GM12878 (cell line): ENCODE data around the gene LYSMD1. TPM values are rescaled to one million over a fixed set of nuclear protein-coding genes. Genes with fewer than 3 reads are reported as not detected.
A peak's percentile ranks its signal among the peaks of the same experiment; 100 is the strongest.

Experiments
- ATAC-seq: fragments of 200-7000 bp; cut with Tn5 transposase; 3 replicates; pipeline ENCODE4 v1.9.1; 2020; ENCODE audit warnings: mild to moderate bottlenecking, moderate library complexity
- BruUV-seq: library from RNA; stranded (reverse); fragments of 400-500 nt; replicated peaks from 2 replicates; lab custom pipeline; 2021; lab: Mats Ljungman, UMichigan
- CTCF ChIA-PET: fragments of 300-600 bp; sonication (Branson Sonifier 250); formaldehyde crosslinking; extraction: SDS; loops from one replicate; lab custom pipeline; 2021; ENCODE audit warnings: inconsistent platforms; lab: Yijun Ruan, JAX
- POLR2A ChIA-PET: fragments of 350-600 bp; formaldehyde crosslinking; extraction: SDS; loops from one replicate; lab custom pipeline; 2021; ENCODE audit warnings: inconsistent platforms; lab: Charles Lee
- RAD21 ChIA-PET: fragments of 300-600 bp; sonication (Branson Sonifier 250); formaldehyde crosslinking; loops from one replicate; lab custom pipeline; 2023; ENCODE audit warnings: antibody characterized with exemption; ENCODE audit not compliant: unreplicated experiment; lab: Charles Lee
- SMC1A ChIA-PET: fragments of 300-600 bp; sonication (Branson Sonifier 250); formaldehyde crosslinking; loops from one replicate; lab custom pipeline; 2023; ENCODE audit not compliant: unreplicated experiment, uncharacterized antibody; lab: Charles Lee
- DNase-seq: peaks from one replicate; pipeline ENCODE4 v3.0.0-alpha.2; 2011; ENCODE audit warnings: low read depth, low spot score
- FAIRE-seq: peaks from 3 replicates; lab custom pipeline; 2011; peaks lifted over from hg19 to GRCh38; lab: Jason Lieb, UNC
- H2AFZ ChIP-seq: 2 replicates; pipeline ENCODE4 v1.6.0; 2011; ENCODE audit warnings: low read depth, low read length, control low read depth; ENCODE audit not compliant: control insufficient read depth
- H3K27ac ChIP-seq: 2 replicates; pipeline ENCODE4 v1.5.1; 2011; ENCODE audit warnings: control low read depth; ENCODE audit not compliant: control insufficient read depth, insufficient read depth
- H3K27me3 ChIP-seq, 2 experiments: replicated peaks in 1 of 2; 2 replicates each; pipeline versions ENCODE4 v1.6.0 to v1.6.1; 2011; ENCODE audit warnings: low read length in 1 of 2; ENCODE audit not compliant: control insufficient read depth in 2 of 2, insufficient read depth in 2 of 2
- H3K36me3 ChIP-seq, 2 experiments: 2 replicates each; pipeline ENCODE4 v1.5.1; 2011; ENCODE audit warnings: low read length in 1 of 2; ENCODE audit not compliant: control insufficient read depth in 2 of 2, insufficient read depth in 2 of 2
- H3K4me1 ChIP-seq: 2 replicates; pipeline ENCODE4 v1.6.1; 2011; ENCODE audit warnings: mild to moderate bottlenecking, low read length, moderate library complexity, mixed read lengths; ENCODE audit not compliant: control insufficient read depth, insufficient read depth
- H3K4me2 ChIP-seq: 2 replicates; pipeline ENCODE4 v1.6.0; 2011; ENCODE audit warnings: control low read depth; ENCODE audit not compliant: control insufficient read depth, insufficient read depth
- H3K4me3 ChIP-seq: fragments of 200-600 bp; sonication (generic); 2 replicates; pipeline ENCODE4 v1.5.1; 2016
- H3K79me2 ChIP-seq: 2 replicates; pipeline ENCODE4 v1.6.0; 2011; ENCODE audit warnings: low read length; ENCODE audit not compliant: control insufficient read depth, insufficient read depth
- H3K9ac ChIP-seq: 2 replicates; pipeline ENCODE4 v1.8.0; 2011; ENCODE audit warnings: low read length, control low read depth, mixed read lengths; ENCODE audit not compliant: control insufficient read depth, insufficient read depth
- H3K9me3 ChIP-seq: replicated peaks from 3 replicates; pipeline ENCODE4 v1.5.1; 2011; ENCODE audit warnings: mild to moderate bottlenecking, low read length; ENCODE audit not compliant: control insufficient read depth, insufficient read depth
- H4K20me1 ChIP-seq: 2 replicates; pipeline ENCODE4 v1.6.0; 2011; ENCODE audit not compliant: control insufficient read depth, insufficient read depth
- BACH1 ChIP-seq: fragments of 450-650 bp; IDR thresholded peaks from 2 replicates; pipeline ENCODE4 v1.6.1; 2017; ENCODE audit warnings: mild to moderate bottlenecking, borderline replicate concordance
- BHLHE40 ChIP-seq, 2 experiments: fragments of 450-650 bp in 1 of 2; IDR thresholded peaks; 2 replicates each; pipeline ENCODE4 v1.6.1; 2011 to 2017; ENCODE audit warnings: low read depth in 2 of 2, borderline replicate concordance in 1 of 2, improper control_type of control experiment in 1 of 2, low read length in 1 of 2, mild to moderate bottlenecking in 1 of 2
- CBX5 ChIP-seq: sonication (generic); IDR thresholded peaks from 2 replicates; pipeline ENCODE4 v1.6.1; 2016; ENCODE audit warnings: low read depth, moderate library complexity, mild to moderate bottlenecking, inconsistent platforms
- CREB1 ChIP-seq: IDR thresholded peaks from 2 replicates; pipeline ENCODE4 v1.6.1; 2012; ENCODE audit warnings: low read depth, mild to moderate bottlenecking, inconsistent platforms
- EGR1 ChIP-seq, 2 experiments: IDR thresholded peaks; 1 replicate in 1 of 2; 2 replicates in 1 of 2; pipeline ENCODE4 v1.6.1; 2011 to 2012; ENCODE audit warnings: low read depth in 2 of 2, low read length in 2 of 2, borderline replicate concordance in 1 of 2, mild to moderate bottlenecking in 1 of 2, moderate library complexity in 1 of 2
- EP300 ChIP-seq, 2 experiments: fragments of 150-350 bp in 1 of 2; IDR thresholded peaks; 2 replicates each; pipeline ENCODE4 v1.6.1; 2011 to 2012; ENCODE audit warnings: low read depth in 2 of 2, low read length in 2 of 2, borderline replicate concordance in 1 of 2, improper control_type of control experiment in 1 of 2, inconsistent platforms in 1 of 2; ENCODE audit not compliant: control insufficient read depth in 1 of 2
- NFYB ChIP-seq: IDR thresholded peaks from 2 replicates; pipeline ENCODE4 v1.6.1; 2011; ENCODE audit warnings: low read depth, mild to moderate bottlenecking, low read length, improper control_type of control experiment, moderate library complexity; ENCODE audit not compliant: insufficient read depth
- NR2C2 ChIP-seq: IDR thresholded peaks from 2 replicates; pipeline ENCODE4 v1.6.1; 2011; ENCODE audit warnings: borderline replicate concordance, low read depth; ENCODE audit not compliant: control insufficient read depth, insufficient read length
- NRF1 ChIP-seq: conservative IDR thresholded peaks from 2 replicates; pipeline ENCODE4 v1.6.1; 2011; ENCODE audit warnings: mild to moderate bottlenecking, low read depth, low read length, improper control_type of control experiment
- PAX8 ChIP-seq: fragments of 450-650 bp; IDR thresholded peaks from 2 replicates; pipeline ENCODE4 v1.6.1; 2017; ENCODE audit warnings: mild to moderate bottlenecking, moderate library complexity
- POU2F2 ChIP-seq: IDR thresholded peaks from 3 replicates; pipeline ENCODE4 v1.6.1; 2011; ENCODE audit warnings: low read depth, mild to moderate bottlenecking, low read length, borderline replicate concordance
- RAD51 ChIP-seq: fragments of 450-650 bp; IDR thresholded peaks from 2 replicates; pipeline ENCODE4 v1.6.1; 2016; ENCODE audit warnings: moderate library complexity, mild to moderate bottlenecking, inconsistent platforms
- SMAD5 ChIP-seq: IDR thresholded peaks from 2 replicates; pipeline ENCODE4 v1.6.1; 2016; ENCODE audit warnings: antibody characterized with exemption, low read depth
- SMARCA5 ChIP-seq: fragments of 450-650 bp; IDR thresholded peaks from 2 replicates; pipeline ENCODE4 v1.6.1; 2017; ENCODE audit warnings: mild to moderate bottlenecking
- SRF ChIP-seq, 2 experiments: IDR thresholded peaks; 2 replicates each; pipeline ENCODE4 v1.6.1; 2011; ENCODE audit warnings: low read depth in 2 of 2, low read length in 2 of 2, mild to moderate bottlenecking in 1 of 2, moderate library complexity in 1 of 2
- STAT1 ChIP-seq: fragments of 450-650 bp; conservative IDR thresholded peaks from 2 replicates; pipeline ENCODE4 v1.6.1; 2014; ENCODE audit warnings: antibody characterized with exemption, mild to moderate bottlenecking
- TAF1 ChIP-seq: IDR thresholded peaks from 2 replicates; pipeline ENCODE4 v1.6.1; 2011; ENCODE audit warnings: mild to moderate bottlenecking, low read depth, low read length, borderline replicate concordance
- TBL1XR1 ChIP-seq: IDR thresholded peaks from 2 replicates; pipeline ENCODE4 v1.6.1; 2012; ENCODE audit warnings: low read depth, low read length, improper control_type of control experiment
- USF1 ChIP-seq: IDR thresholded peaks from 2 replicates; pipeline ENCODE4 v1.6.1; 2011; ENCODE audit warnings: borderline replicate concordance, low read depth, mild to moderate bottlenecking, moderate library complexity, mixed read lengths, low read length; ENCODE audit not compliant: insufficient read depth; ENCODE audit errors: extremely low read length
- ZNF384 ChIP-seq: IDR thresholded peaks from 2 replicates; pipeline ENCODE4 v1.6.1; 2012; ENCODE audit warnings: low read depth, mild to moderate bottlenecking, low read length, improper control_type of control experiment, borderline replicate concordance
- WGBS: methylation state at CpG from one replicate; pipeline ENCODE4 v1.1.6; 2016; ENCODE audit warnings: low lambda C conversion rate; ENCODE audit not compliant: insufficient replicate concordance, insufficient coverage; ENCODE audit errors: missing lambda C conversion rate; 5-methylcytosine and 5-hydroxymethylcytosine counted together
- in situ Hi-C: fragments of 300-500 bp; cut with MboI; formaldehyde crosslinking; loops from 9 replicates; pipeline ENCODE4 v1.14.3; 2018; ENCODE audit warnings: mixed read lengths
- intact Hi-C: fragments of 100-400 bp; cut with micrococcal nuclease; formaldehyde crosslinking; loops from one replicate; pipeline ENCODE4 v1.14.2; 2022; ENCODE audit not compliant: unreplicated experiment
- polyA plus RNA-seq, 11 experiments: library from polyadenylated mRNA; depleted of rRNA in 4 of 11; unstranded in 6 of 11; stranded (reverse) in 5 of 11; fragments of >200 nt; fragmentation: Nextera tagmentation in 4 of 11; fragmentation: Illumina TruSeq in 1 of 11; extraction: Ambion mirVana in 4 of 11; extraction: Trizol in 1 of 11; gene quantifications; 1 replicate in 1 of 11; 2 replicates in 10 of 11; pipeline versions ENCODE4 v1.2.1 to v1.2.3, GENCODE V29; 2011 to 2016; ENCODE audit warnings: inconsistent platforms in 2 of 11, missing spikeins in 2 of 11, low read depth in 1 of 11
- total RNA-seq, 4 experiments: library from RNA; depleted of rRNA in 3 of 4; stranded (reverse); fragments of >200 nt in 3 of 4; fragmentation: Illumina TruSeq in 1 of 4; extraction: Trizol in 1 of 4; gene quantifications; 2 replicates each; pipeline versions ENCODE4 v1.2.1 to v1.2.3, GENCODE V29; 2013 to 2021

LYSMD1 gene
- total and polyA plus RNA-seq, 10 of the 15 experiments (the other 5 are each of a cell fraction or from before 2014, with no cell fraction given), result 0.80 to 10.4 (median 6.5) TPM

- no peaks in the 10 kb centered on the region for H3K27me3 ChIP-seq
- TF ChIP-seq POU2F2, result 0 out of 3 replicates have a peak, but pooled peaks have one; percentile 44
- TF ChIP-seq USF1, result peak; percentile 98
- peak; percentile 10; the same call in 1 of the 2 replicates for TF ChIP-seq CREB1
- peak; percentile 46; the same call in 1 of the 2 replicates for TF ChIP-seq ZNF384
- TF ChIP-seq STAT1, result no peak
- peak; percentile 87 for TF ChIP-seq NFYB
- TF ChIP-seq NRF1, result peak; percentile 93
- TF ChIP-seq PAX8, result no peak
- peak; percentile 78 for TF ChIP-seq TAF1
- peak; percentile 98 for TF ChIP-seq RAD51
- TF ChIP-seq TBL1XR1, result no peak
- TF ChIP-seq BHLHE40 (IDR thresholded peaks at IDR 0.05; ENCODE audit: borderline replicate concordance in 1 of 2, low read depth in 2 of 2, low read length in 1 of 2), result peak; percentile 87 to 96
- peak in 1 of 2 experiments; percentile 36; a peak in 1 of 4 replicates for TF ChIP-seq EP300 (IDR thresholded peaks at IDR 0.05; ENCODE audit: borderline replicate concordance in 1 of 2, control insufficient read depth in 1 of 2, low read depth in 2 of 2, low read length in 2 of 2)
- peak; percentile 20; the same call in 1 of the 2 replicates for TF ChIP-seq CBX5
- TF ChIP-seq SMARCA5, result peak; percentile 45; the same call in 1 of the 2 replicates
- TF ChIP-seq SRF (IDR thresholded peaks at IDR 0.05; ENCODE audit: low read depth in 2 of 2, low read length in 2 of 2), result no peak
- peak in 1 of 2 experiments; percentile 58; a peak in 1 of 3 replicates for TF ChIP-seq EGR1 (IDR thresholded peaks at IDR 0.05; ENCODE audit: borderline replicate concordance in 1 of 2, low read depth in 2 of 2, low read length in 2 of 2)
- peak; percentile 98 for TF ChIP-seq BACH1
- no peak for TF ChIP-seq NR2C2
- TF ChIP-seq SMAD5, result no peak; the same call in 1 of the 2 replicates
These were observed 32.8 kb upstream of the LYSMD1 start, which contains the start of gene PIP5K1A for GRCh38 chr1:151198254-151199127. Gene PIP5K1A, plus strand, starts transcription at chr1:151198552. Its CDS starts 445 bp downstream, at chr1:151198997.

More at GRCh38 chr1:151198254-151199127, 32.8 kb upstream of the LYSMD1 start, which contains the start of gene PIP5K1A:
- in situ Hi-C loops, result no loop called here
- H3K79me2 ChIP-seq, result peaks cover 45% of the 10 kb centered on the region
- DNase-seq, result peak; percentile 93
- H3K9me3 ChIP-seq, result no peaks in the 10 kb centered on the region
- ChIA-PET SMC1A (interaction anchor here (0.6 to 2.0 kb wide), 2 partner anchors 54 to 56 kb away, joined by 3 to 7 read pairs; partner anchors contain the start of gene PSMD4), CTCF (interaction anchor here (0.5 to 4.3 kb wide), 3 partner anchors 32 to 476 kb away, joined by 4 to 25 read pairs (median 5); no protein-coding TSS in a partner anchor), POLR2A (interaction anchor here (0.7 to 2.1 kb wide), 8 partner anchors 9 to 128 kb away, joined by 3 to 8 read pairs (median 3); partner anchors contain the start of genes GABPB2, PSMD4, TNFAIP8L2 and VPS72), RAD21 (interaction anchor here (0.9 kb wide), 1 partner anchor 53 kb away, joined by 3 read pairs; no protein-coding TSS in a partner anchor)
- WGBS, result under 1% methylated on average over 60 of the region's 60 CpGs
- peak within 1 kb of the TSS; percentile 98 for H3K4me3 ChIP-seq
- no peaks in the 10 kb centered on the region for H4K20me1 ChIP-seq
- H3K36me3 ChIP-seq, result peaks cover 0 to 5% of the 10 kb centered on the region in 2 experiments; a peak in 1 of 4 replicates
- intact Hi-C loops, result loop anchor here (2.0 to 5.0 kb wide), 2 partner anchors 82 to 129 kb away; partner anchors contain the start of gene PI4KB
- TSS peak; percentile 79 for BruUV-seq
- H3K9ac ChIP-seq, result peak within 1 kb of the TSS; percentile 96
- peak within 1 kb of the TSS; percentile 91 for H2AFZ ChIP-seq
- peak within 1 kb of the TSS; percentile 82 for H3K4me2 ChIP-seq
- FAIRE-seq, result peak; percentile 83
- peak within 1 kb of the TSS; percentile 82 for H3K27ac ChIP-seq
- H3K4me1 ChIP-seq, result peaks cover 4% of the 10 kb centered on the region; the same call in 1 of the 2 replicates
- peak; percentile 92 for ATAC-seq
